Adrenal gland (tissue), 5 donors: ENCODE measurements around the gene ZNF804A.

Experiments used
- POLR2A ChIP-seq, 2 donors: fragments of 450-650 bp; IDR thresholded peaks; one replicate each; pipeline ENCODE4 v1.6.1; 2017; ENCODE audit warnings: antibody characterized with exemption in 2 of 2, mild to moderate bottlenecking in 2 of 2, moderate library complexity in 1 of 2
- TF ChIP-seq, protein P1 (sequence below), 6 experiments: fragments of 450-650 bp in 4 of 6; fragments of 200-600 bp in 2 of 6; sonication (generic) in 1 of 6; IDR thresholded peaks; 1 replicate in 5 of 6; 2 replicates in 1 of 6; pipeline versions ENCODE4 v1.5.1 to v1.8.0; 2016 to 2021; ENCODE audit warnings: antibody characterized with exemption in 6 of 6, mild to moderate bottlenecking in 2 of 6, moderate library complexity in 1 of 6
- donor health status: DM: no; HTN: no; CAD: no.

DNA sequence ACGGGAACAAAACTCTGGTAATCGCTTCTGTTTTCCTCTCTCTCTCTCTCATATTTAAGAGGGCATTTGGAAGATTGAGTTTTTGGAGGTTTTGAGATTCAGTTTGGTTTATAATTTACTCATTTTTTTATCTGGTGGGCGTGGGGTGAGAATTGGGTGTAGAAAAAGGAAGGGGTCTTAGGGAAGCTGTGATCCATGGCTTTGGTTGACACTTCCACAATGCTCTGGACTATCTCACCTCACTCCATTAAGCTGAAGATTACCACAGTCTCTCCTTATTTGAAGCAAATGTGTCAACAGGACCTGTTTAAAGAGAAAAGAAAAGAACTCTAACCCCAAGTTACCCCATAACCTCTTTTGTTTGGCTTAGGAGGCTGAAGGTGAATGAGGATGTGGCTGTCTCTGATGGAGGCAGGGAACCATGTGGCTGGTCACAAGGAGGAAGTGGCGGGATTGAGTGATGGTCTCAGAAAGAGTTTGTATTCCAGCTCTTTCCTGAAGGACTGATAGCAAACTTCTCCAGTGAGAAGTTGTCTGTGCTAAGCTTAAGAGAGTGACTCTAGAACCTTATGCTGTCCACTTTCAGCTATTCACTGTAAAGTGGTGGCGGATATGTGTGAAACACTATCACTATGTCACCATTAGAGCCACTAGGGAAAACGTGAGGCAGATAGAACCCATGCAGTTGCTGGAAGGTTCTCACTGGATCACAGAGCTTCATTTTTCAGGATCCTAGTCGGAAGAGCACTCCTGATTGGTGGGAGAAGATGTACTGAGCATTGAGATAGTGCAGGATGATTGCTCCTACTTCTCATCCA lies 934 bp downstream of the ZNF804A start:
- TF ChIP-seq, protein P1, sequence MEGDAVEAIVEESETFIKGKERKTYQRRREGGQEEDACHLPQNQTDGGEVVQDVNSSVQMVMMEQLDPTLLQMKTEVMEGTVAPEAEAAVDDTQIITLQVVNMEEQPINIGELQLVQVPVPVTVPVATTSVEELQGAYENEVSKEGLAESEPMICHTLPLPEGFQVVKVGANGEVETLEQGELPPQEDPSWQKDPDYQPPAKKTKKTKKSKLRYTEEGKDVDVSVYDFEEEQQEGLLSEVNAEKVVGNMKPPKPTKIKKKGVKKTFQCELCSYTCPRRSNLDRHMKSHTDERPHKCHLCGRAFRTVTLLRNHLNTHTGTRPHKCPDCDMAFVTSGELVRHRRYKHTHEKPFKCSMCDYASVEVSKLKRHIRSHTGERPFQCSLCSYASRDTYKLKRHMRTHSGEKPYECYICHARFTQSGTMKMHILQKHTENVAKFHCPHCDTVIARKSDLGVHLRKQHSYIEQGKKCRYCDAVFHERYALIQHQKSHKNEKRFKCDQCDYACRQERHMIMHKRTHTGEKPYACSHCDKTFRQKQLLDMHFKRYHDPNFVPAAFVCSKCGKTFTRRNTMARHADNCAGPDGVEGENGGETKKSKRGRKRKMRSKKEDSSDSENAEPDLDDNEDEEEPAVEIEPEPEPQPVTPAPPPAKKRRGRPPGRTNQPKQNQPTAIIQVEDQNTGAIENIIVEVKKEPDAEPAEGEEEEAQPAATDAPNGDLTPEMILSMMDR (IDR thresholded peaks at IDR 0.05), result no peak
- no peak for TF ChIP-seq POLR2A (IDR thresholded peaks at IDR 0.05)
